ENCODE results near the gene CTIF. TPM values are rescaled to one million over a fixed set of nuclear protein-coding genes. Genes with fewer than 3 reads are reported as not detected.

Gene CTIF
- total and polyA plus RNA-seq, 2 experiments from 2014 or later, result 8.6 to 14.4 TPM

- peaks cover 5% of the 10 kb centered on the region; the same call in 1 of the 2 replicates for H3K9me2 ChIP-seq (ENCODE audit: insufficient read depth)
- TF ChIP-seq POLR2AphosphoS5 (IDR thresholded peaks at IDR 0.05; ENCODE audit: low read depth), result no peak
- no peak for TF ChIP-seq ZNF462 (CRISPR knock-in tag; IDR thresholded peaks at IDR 0.05)
- peak in 1 of 2 experiments; percentile 21; a peak in 1 of 4 replicates for TF ChIP-seq CTCF (conservative IDR thresholded peaks at IDR 0.05; ENCODE audit: low read depth in 2 of 2)
- ATAC-seq, result peak; percentile 18
- H4K20me1 ChIP-seq (replicated peaks; ENCODE audit: insufficient read depth), result peaks cover 15% of the 10 kb centered on the region
- H3K36me3 ChIP-seq (ENCODE audit: insufficient read depth), result no peaks in the 10 kb centered on the region
- Mint-ChIP-seq H3K27me3 (ENCODE audit: insufficient read depth, low read depth, poor library complexity) (peaks cover 28% of the 10 kb centered on the region), H3K27ac (no peak overlapping the region), H3K4me1 (peaks cover 44% of the 10 kb centered on the region), H3K9me3 (no peaks in the 10 kb centered on the region; the same call in 2 of the 3 replicates), H3K4me3 (peak overlapping the region; percentile 82), H3K36me3 (ENCODE audit: low read depth) (peaks cover 4% of the 10 kb centered on the region; the same call in 1 of the 3 replicates)
- H3K4me3 ChIP-seq, result peak overlapping the region; percentile 94
- 0 out of 2 replicates have a peak overlapping the region, but pooled peaks have one; percentile 38 for H2AFZ ChIP-seq
- peaks cover 27% of the 10 kb centered on the region for H3K79me2 ChIP-seq (replicated peaks; ENCODE audit: insufficient read depth)
- peaks cover 26% of the 10 kb centered on the region for H3F3A ChIP-seq (replicated peaks; ENCODE audit: low read depth)
- H3K27ac ChIP-seq (ENCODE audit: low read depth), result no peak overlapping the region
- H3K4me1 ChIP-seq (ENCODE audit: insufficient read depth), result peaks cover 47% of the 10 kb centered on the region
- DNase-seq (ENCODE audit: low spot score), result peak; percentile 66
- H3K4me2 ChIP-seq, result peak overlapping the region; percentile 98
- H3K27me3 ChIP-seq (ENCODE audit: insufficient read depth), result peaks cover 24% of the 10 kb centered on the region
Measured at GRCh38 chr18:48540251-48541025, 1.6 kb downstream of the CTIF start.
